Posterior cingulate gyrus (tissue), 11 donors: ENCODE results near the gene PSME1.

Source experiments
- DNase-seq, 10 donors: peaks; one replicate each; pipeline versions ENCODE4 v3.0.0 to v3.0.0-alpha.2; 2020 to 2021; ENCODE audit warnings: mixed read lengths in 3 of 10
- intact Hi-C: fragments of 100-400 bp; cut with DNase I; formaldehyde crosslinking; loops from one replicate; pipeline ENCODE4 v1.15.1; 2023

PSME1 gene

GRCh38 chr14:24182110-24182882 is 46.3 kb downstream of the PSME1 start:
- intact Hi-C loops, result no loop called here
- peak in 2 of 10 donors; percentile 64 to 71 for DNase-seq

GRCh38 chr14:24183014-24183481 is 47.1 kb downstream of the PSME1 start:
- peak in 2 of 10 donors; percentile 58 to 75 for DNase-seq
- intact Hi-C loops, result no loop called here

- DNase-seq, result peak in 2 of 10 donors; percentile 42 to 74
- intact Hi-C loops, result no loop called here
Observed at GRCh38 chr14:24184104-24184970, 48.3 kb downstream of the PSME1 start.

- intact Hi-C loops, result no loop called here
- DNase-seq, result peak in 1 of 10 donors; percentile 43
Observed at GRCh38 chr14:24185026-24185425, 49.0 kb downstream of the PSME1 start.

GRCh38 chr14:24185741-24186140 is 49.7 kb downstream of the PSME1 start:
- intact Hi-C loops, result no loop called here
- peak in 2 of 10 donors; percentile 30 to 71 for DNase-seq

- DNase-seq, result peak in 1 of 10 donors; percentile 70
- intact Hi-C loops, result no loop called here
Observed at GRCh38 chr14:24186831-24187538, 51.0 kb downstream of the PSME1 start.

- DNase-seq, result no peak
- intact Hi-C loops, result no loop called here
Observed at GRCh38 chr14:24187539-24187915, 51.5 kb downstream of the PSME1 start.
